GM12874 (cell line): Measurements from ENCODE around the gene PNLIPRP2.

Experiments used
- TF ChIP-seq, protein P1 (sequence below): IDR thresholded peaks from 2 replicates; pipeline ENCODE4 v1.5.1; 2011; ENCODE audit warnings: low read depth, mild to moderate bottlenecking, control low read depth, low read length, moderate library complexity; ENCODE audit not compliant: insufficient read depth

The PNLIPRP2 gene

DNA sequence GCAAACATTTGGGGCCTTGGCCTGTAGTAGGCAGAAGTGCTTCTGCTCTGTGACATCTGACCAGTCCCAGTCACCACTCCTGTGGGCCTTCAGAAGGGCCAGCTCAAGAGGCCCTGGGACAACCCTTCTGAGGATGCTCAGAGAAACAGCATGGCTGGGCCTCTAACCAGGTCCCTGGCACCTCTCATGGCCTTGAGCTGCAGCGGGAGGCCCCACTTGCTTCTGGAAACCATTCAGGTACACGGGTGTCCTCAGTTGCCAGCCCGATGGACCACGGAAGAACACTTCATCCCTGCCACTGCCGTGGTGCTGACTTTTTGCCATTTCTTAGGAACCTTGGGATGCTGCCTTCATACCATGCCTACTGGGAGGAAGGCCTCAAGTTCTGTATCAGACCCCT lies 64.0 kb downstream of the PNLIPRP2 start:
- TF ChIP-seq, protein P1, sequence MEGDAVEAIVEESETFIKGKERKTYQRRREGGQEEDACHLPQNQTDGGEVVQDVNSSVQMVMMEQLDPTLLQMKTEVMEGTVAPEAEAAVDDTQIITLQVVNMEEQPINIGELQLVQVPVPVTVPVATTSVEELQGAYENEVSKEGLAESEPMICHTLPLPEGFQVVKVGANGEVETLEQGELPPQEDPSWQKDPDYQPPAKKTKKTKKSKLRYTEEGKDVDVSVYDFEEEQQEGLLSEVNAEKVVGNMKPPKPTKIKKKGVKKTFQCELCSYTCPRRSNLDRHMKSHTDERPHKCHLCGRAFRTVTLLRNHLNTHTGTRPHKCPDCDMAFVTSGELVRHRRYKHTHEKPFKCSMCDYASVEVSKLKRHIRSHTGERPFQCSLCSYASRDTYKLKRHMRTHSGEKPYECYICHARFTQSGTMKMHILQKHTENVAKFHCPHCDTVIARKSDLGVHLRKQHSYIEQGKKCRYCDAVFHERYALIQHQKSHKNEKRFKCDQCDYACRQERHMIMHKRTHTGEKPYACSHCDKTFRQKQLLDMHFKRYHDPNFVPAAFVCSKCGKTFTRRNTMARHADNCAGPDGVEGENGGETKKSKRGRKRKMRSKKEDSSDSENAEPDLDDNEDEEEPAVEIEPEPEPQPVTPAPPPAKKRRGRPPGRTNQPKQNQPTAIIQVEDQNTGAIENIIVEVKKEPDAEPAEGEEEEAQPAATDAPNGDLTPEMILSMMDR = no peak

DNA sequence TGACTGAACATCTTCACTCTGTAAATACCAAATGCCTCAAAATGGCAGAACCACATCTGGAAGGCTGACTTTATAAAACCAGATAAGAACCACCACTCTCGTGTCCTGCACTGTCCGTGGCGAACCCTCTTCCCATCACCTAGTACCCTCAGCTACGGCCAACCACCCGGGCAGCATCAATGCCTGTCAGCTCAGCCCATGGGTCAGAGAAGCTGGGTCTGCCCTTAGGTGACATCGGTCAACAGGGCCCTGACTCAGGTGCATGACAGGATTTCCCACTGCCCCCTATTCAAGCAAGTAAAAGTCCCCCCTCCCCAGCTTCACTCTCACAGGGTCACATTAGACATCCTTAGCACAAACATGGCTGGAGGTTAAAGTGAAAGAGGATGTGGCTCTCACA lies 65.1 kb downstream of the PNLIPRP2 start:
- TF ChIP-seq, protein P1 = no peak

DNA sequence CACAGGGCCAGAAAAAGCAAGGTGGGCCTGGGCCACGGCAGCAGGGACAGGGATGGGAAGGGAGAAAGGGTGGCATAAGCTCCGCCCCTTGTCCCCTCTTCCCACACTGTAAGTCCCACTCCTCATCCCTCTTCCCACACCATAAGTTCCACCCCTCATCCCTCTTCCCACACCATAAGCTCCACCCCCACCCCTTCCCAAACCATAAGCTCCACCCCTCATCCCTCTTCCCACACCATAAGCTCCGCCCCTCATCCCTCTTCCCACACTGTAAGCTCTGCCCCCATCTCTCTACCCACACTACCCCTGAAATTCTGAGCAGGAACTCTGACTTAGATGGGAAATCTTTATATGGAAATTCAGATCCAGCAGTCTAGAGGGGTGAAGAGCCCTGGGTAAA lies 65.9 kb downstream of the PNLIPRP2 start:
- TF ChIP-seq, protein P1 = no peak

DNA sequence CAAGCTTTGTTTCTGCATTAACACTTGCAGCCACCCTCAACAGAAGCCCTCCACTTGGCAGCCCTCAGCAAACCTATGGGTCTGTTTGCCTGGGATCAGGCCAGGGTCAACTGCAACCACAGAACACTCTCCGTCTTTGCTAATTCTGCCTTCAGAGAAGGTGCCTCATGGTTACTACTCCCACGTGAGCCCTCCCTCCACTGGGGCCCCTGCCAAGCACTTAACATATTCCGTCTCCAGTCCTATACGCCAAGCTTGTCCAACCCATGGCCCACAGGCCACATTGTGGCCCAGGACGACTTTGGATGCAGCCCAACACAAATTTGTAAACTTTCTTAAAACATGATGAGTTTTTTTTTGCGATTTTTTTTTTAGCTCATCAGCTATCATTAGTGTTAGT lies 66.9 kb downstream of the PNLIPRP2 start:
- TF ChIP-seq, protein P1 = no peak

DNA sequence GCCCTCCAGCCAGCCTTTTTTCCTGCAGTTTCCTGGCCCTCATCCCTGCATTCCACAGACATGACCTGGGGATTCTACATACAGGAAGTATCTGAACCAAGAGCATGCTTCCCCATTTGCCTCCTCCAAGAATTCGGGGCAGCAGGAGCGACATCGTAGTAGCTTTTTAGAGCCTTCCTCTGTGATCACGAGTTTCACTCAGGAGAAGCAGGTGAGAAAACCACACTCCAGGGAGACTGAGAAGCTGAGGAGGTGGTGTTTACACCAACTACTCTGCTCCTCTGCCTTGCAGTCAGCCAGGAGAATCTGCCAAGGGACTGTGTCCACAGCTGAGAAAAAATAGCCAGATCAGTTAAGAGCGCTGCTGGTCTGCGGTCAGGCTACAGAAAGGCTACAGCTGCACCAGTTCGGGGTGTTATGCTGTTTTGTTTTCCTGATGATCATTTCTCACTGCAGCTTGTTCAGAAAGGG lies 67.5 kb downstream of the PNLIPRP2 start:
- TF ChIP-seq, protein P1 = no peak

DNA sequence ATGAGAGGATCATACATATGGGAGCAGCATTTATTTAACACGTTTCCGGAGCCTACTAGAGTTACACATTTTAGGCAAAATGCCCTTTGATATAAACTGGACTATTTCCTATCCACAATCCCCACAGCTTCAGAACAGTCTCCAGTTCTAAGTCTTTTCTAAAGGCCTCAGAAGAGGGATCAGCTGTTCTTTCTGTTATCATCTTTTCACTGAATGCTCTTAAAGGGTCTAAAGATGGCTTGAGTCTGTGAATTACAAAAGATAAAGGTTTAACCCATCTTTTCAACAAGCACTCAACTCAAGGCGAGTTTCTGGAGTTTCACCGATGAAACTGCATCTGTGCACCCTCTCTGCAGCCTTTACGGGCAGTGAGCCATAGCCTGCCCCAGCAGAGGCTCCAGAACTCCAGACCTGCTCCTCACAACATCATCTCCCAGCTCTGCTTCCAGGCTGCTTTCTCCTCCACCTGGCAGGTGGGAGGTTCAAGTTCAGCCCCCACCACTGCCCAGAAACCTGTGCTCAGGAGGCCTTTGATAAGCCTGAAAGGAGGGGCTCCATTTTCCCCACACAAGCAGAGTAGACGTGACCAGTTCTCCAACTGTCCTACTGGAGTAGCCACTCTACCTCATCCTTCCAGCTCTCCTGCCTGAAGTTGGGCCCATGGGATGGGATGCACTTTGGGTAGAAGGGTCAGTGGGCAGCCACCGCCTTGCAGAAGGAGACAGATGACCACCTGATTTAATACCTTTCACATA lies 68.2 kb downstream of the PNLIPRP2 start:
- TF ChIP-seq, protein P1 = no peak

DNA sequence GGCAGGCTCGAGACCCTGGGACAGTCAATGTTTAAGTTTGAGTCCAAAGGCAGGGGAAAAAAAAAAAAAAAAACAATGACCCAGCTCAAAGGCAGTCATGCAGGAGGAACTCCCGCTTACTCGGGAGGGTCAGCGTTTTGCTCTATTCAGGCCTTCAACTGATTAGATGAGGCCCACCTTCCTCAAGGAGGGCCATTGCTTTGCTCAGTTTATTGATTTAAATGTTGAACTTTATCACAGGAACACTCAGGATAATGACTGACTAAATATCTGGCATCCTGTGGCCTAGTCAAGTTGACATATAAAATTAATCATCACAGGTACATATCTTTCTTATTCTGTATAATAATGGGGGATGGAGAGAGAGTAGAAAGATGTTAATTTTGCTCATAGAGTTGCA lies 69.0 kb downstream of the PNLIPRP2 start:
- TF ChIP-seq, protein P1 = no peak
